Stomach (tissue), 4 donors: ENCODE data around the gene RASGRP4.

Experiments
- CTCF ChIP-seq, 7 experiments: fragments of 450-650 bp in 4 of 7; fragments of 200-600 bp in 3 of 7; sonication (generic) in 3 of 7; IDR thresholded peaks; one replicate each; pipeline ENCODE4 v1.5.1; 2016 to 2019; ENCODE audit warnings: antibody characterized with exemption in 7 of 7, control low read depth in 2 of 7, mild to moderate bottlenecking in 1 of 7
- EP300 ChIP-seq: sonication (generic); formaldehyde crosslinking; IDR thresholded peaks from one replicate; pipeline ENCODE4 v1.6.1; 2017; ENCODE audit warnings: antibody characterized with exemption
- POLR2A ChIP-seq, 4 donors: fragments of 450-650 bp; IDR thresholded peaks; one replicate each; pipeline ENCODE4 v1.6.1; 2016; ENCODE audit warnings: antibody characterized with exemption in 4 of 4, control low read depth in 2 of 4, mild to moderate bottlenecking in 1 of 4, moderate library complexity in 1 of 4

DNA sequence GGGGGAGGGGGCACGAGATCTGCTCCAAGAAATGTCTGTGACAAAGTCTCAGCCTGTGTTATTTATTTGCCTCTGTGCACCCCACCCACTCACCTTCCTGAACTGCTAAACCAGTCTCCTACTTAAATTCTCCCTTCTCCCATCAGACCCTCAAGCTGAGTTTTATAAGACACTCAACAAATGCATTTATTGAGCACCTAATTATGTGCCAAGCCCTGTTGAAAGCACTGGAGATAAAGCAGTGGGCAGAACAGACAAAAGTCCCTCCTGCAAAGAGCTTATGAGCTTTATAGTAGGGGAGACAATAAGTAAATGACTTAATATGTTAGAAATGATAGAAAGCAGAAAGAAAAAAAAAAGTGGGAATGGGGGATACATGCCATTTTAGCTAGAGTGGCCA, 26.5 kb downstream of the RASGRP4 start:
- no peak for TF ChIP-seq CTCF (IDR thresholded peaks at IDR 0.05)
- TF ChIP-seq POLR2A (IDR thresholded peaks at IDR 0.05): no peak
- TF ChIP-seq EP300: no peak
